GM18499 (cell line): ENCODE measurements around the gene DR1.
"Not testable (repeated sequence)": the region's sequence is repeated elsewhere in the genome, so short reads cannot be mapped to it uniquely, and the experiment has no call there.

Experiments
- ATAC-seq: cut with Tn5 transposase; IDR thresholded peaks from one replicate; pipeline ENCODE4 v1.9.1; 2021; ENCODE audit warnings: moderate number of reproducible peaks; ENCODE audit not compliant: insufficient read depth, unreplicated experiment

Gene DR1

DNA sequence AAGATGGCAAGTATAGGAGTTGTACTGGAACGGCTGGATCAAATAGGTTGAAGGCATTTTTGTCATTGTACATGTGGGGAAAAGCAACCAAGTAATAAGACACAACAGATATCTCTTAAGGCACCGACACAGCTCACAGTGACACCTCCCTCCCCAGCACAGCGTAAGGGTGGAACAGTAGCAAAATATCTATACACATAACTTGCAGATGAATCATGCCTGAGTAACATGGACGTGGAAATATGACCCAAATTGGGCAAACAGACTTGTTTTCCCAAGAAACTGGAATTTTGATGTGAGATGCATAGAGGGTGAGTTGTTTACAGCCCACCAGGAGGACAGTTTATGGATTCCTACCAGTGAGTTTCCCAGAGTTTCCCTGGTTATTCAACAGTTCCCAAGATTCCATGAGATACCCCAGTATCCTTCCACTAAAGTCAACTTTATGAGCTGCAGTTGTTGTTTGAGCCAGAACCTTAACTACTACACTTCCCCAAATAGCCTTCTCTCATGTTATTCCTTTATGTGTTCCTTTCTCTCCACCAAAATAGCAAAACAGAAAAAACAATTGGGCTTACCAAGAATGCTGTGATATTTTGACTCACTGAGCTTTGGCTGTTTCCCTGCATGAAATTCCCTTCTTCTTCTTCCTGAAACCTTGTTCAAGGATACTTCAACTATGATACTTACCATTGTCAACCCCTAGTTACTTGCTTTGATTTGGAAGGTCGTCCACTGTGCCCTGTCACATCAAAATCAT lies 7.1 kb upstream of the DR1 start:
- ATAC-seq = no peak

DNA sequence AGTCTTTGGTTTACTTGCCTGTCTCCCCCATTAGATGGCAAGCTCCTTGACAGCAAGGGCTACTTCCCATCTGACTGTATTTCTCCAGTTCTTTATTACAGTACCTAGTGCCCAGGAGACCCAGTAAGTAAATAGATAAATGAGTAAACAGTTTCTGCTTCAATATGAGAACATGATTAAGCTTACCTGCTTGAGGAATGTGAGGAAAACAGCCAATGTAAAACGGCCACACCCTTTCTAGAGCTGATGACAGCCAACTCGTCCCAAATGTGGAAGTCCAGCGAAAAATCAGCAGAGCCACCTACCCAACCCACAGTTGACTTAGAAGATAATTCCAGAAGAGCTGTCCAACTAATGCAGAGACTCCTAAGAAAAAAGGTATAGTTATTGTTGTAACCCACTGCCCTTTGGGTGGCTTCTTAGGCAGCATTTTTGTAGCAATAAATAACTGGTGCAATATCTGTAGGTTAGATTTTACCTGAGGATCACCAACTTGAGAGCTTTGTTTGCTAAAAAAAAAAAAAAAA lies 6.5 kb upstream of the DR1 start:
- ATAC-seq = no peak

GRCh38 chr1:93340090-93340489 lies 5.6 kb upstream of the DR1 start:
- no peak for ATAC-seq

GRCh38 chr1:93344484-93344883 lies 1.2 kb upstream of the DR1 start:
- no peak for ATAC-seq

- ATAC-seq = peak; percentile 16
Measured at GRCh38 chr1:93344886-93345632, 648 bp upstream of the DR1 start.

DNA sequence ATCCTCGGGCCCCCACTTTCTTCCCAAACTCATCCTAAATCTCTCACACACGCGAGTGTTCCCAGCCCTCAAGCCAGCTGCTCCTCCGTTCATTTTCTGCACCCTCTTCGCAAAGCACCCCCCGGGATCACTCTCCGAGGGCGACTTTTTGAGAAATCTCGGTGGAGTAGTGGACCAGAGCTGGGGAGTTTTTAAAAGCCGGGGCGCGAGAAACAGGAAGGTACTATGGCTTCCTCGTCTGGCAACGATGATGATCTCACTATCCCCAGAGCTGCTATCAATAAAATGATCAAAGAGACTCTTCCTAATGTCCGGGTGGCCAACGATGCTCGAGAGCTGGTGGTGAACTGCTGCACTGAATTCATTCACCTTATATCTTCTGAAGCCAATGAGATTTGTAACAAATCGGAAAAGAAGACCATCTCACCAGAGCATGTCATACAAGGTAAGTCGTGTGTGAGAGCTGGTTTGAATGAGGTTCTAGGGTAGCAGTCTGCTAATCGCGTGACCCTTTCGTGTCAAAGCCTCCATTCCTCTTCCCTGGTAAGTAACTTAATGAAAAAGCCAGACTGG lies 800 bp downstream of the DR1 start:
- ATAC-seq = peak; percentile 17

DNA sequence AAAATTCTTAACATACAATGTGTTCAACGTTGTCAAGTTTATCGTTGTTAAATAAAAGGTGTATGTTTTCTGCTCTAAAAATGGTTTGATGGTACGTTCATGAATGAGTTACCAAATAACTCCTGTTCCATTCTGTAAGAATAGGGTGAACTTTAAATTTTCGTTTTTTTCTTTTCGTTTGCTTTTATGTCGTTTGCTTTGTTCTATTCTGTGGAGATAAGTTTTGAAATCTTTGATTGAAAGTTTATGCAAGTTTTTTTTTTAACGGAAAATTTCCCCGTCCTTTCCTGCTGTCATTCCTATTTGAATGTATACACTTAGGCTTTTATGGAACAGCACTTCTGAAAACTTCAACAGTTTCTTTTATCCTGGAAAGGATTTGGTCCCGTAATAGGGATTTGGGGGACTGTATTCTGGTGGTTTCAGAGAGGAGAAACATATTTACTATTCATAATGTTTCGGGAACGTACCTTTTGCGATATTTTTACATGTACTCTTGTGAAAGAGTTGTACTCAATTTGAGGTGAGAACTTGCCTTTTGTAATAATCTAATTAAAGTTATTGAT lies 1.7 kb downstream of the DR1 start:
- ATAC-seq = no peak

DNA sequence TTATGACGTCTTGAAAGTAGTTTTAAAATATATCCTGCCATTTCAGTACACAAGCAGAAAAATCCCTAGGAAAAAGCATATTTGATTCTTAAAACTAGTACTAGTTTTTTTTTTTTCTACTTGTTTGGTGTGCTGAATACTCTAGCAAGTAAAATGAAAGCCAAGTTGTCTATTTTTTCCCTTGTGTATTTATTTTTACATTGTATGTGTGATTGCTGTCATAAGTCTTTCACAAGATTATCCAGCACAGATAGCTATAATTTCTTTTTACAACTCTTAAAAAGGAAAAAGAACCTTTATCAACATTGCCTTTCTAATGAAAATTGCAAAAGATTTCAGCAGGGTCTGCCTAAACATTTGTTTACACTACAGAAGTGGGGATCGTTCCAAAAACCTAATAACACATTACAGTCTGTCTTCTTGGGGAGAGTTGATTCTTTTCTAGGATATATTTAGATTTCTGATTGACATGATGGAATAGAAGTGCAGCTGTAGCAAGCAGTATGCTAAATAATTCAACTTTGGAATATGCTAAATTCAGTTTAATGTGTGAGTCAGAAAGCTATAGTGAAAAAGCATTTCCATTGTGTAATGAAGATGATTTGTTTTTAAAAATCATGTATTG lies 2.5 kb downstream of the DR1 start:
- no peak for ATAC-seq

- ATAC-seq = no peak
Measured at GRCh38 chr1:93349231-93350135, 3.8 kb downstream of the DR1 start.

DNA sequence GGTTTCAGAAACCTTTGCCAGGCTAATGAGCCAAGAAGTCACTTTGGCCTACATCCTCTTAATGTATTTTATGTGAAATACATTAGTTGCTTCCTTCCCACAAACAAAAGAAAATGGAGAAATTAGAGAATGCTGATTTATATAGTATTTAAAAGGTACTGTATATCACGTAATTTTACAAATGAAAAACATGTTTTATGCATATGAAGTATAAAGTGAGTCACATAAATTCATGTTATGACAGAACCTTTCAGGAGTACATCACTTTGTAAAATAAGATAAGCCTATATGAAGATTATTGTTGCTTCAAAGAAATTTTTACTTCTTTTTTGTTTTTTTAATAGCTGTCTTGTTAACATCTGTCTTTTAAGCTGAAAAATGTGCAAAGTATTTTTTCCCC lies 4.6 kb downstream of the DR1 start:
- ATAC-seq = no peak

DNA sequence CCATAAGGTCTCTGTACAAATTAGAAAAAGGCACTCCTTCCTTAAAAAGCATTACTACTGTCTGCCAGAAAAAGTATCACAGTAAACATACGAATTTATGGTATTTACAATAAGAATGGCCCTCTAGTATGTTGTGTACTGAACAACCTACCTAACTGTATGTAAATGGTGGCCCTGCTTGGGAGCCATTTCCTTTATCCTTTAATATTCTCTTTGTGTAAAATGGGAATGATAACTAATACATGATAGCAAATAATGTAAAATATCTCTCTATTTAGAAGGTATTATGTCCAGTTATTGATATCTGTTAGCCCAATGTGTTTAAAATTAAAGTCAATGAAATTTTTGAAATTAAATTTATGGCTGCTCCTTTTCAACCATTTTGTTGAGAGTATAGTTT lies 5.2 kb downstream of the DR1 start:
- ATAC-seq = no peak

- ATAC-seq = not testable (repeated sequence)
Measured at GRCh38 chr1:93351346-93351745, 5.6 kb downstream of the DR1 start.

DNA sequence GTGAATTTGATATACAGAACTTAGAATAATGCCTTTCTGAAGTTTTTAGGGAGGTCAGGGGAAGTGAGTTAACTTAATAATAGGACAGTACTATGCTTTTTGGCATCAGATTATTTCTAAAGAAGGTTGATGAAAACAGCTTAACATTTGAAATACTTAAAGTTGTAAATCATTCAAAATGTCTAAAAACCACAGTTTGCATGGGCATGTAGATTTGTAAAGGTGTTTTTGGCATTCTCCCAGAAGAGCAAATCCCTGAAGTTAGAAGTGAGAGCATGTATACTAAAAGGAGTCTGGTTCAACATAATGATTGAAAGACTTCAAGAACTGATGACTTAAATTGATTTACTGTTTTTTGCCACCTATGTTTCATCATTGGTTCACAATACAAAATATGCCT lies 6.7 kb downstream of the DR1 start:
- ATAC-seq = no peak

DNA sequence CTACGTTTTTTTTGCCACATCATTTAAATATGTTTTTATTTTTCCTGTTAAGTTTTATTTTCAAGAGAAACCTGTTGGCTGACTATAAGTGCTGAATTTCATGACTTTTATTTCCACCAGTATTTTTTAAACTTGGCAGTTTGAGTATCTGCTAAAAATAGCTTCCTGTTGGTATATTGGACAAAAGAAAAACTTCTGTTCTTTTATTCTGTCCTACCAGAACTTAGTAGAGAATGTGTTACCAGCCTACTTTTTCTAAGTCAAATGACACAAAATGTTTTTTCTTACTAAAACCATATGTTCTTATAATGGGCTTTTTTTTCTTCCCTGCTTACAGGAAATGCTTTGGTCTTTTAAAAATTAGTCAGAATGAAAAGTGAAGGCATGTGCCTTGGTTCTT lies 7.6 kb downstream of the DR1 start:
- ATAC-seq = no peak

DNA sequence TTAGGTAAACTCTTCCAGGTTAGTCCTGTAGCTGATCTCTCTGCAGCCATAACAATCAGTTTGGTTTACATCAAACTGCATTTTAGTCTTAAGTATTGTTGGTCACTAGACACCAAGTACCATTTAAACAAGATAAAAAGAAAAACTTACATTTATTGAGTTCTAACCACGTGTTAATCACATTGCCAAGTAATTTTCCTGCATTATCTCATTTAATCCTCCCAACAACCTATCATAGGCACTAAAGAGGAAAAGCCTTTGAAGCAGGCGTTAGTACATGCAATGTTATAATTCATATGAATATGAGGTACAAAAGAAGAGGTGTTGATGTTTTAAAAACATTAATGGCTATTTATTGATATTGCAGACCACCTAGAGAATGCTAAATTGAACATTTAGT lies 9.0 kb downstream of the DR1 start:
- no peak for ATAC-seq

DNA sequence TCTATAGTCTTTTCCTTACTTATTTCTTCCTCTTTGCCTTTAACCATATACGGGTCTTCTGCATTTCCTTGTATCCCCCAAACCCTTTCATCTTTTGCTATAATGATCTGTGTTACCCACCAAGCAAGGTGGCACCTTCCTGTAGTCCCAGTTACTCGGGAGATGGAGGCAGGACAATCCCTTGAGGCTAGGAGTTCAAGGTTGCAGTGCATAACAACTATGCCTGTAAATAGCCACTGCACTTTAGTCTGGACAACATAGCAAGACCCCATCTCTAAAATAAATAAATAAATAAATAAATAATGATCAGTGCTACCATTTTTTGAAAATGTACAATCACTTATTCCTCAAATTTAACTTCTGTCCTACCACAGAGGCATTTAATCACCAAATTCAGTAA lies 11.5 kb downstream of the DR1 start:
- ATAC-seq = no peak

GRCh38 chr1:93358293-93358692 lies 12.6 kb downstream of the DR1 start:
- ATAC-seq = no peak

DNA sequence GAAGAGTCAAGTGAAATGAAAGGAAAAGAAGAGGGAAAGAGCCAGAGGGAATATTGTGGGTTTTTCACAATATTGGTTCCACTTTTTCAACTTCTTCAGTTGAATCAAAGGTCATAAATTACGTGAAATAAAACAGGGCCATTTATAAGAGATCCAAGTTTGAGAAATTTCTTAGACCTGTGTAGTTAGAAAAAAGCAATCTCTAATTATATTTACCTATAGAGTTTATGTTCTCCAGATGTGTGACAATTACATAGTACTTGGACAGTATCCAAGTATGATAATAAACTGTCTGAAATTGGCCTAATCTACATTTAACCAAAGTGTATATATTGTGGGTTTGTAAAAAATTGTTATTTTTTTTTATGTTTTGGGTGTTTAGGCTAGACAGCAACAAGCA lies 14.4 kb downstream of the DR1 start:
- ATAC-seq = no peak

- no peak for ATAC-seq
Measured at GRCh38 chr1:93362237-93362636, 16.5 kb downstream of the DR1 start.

- no peak for ATAC-seq
Measured at GRCh38 chr1:93365813-93366212, 20.1 kb downstream of the DR1 start.
